Measurements from ENCODE around the gene PLD1. TPM values are rescaled to one million over a fixed set of nuclear protein-coding genes. Genes with fewer than 3 reads are reported as not detected.

Gene PLD1
- total RNA-seq, 4 donors from 2014 or later: 15.3 to 55.9 (median 45.4) TPM

DNA sequence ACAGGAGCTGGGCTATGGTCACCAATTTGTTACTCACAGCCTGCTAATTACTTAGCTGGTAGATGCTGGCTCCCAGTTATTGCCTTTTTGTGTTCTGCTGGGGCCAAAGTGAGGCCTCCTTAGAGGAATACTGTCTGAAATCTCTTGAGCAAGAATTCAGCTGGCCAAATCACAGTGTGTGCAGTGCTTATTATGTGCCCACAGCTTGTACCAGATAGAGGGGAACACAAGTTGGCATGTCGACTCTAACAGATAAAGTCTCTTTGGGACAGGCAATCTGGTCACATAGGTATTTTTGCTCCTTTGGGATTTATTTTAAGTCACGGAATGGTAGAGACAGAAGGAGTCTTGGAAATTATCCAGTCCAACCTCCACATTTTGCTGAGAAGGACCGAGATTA lies 26.6 kb upstream of the PLD1 start:
- TF ChIP-seq EP300 (IDR thresholded peaks at IDR 0.05): no peak
- TF ChIP-seq POLR2A (IDR thresholded peaks at IDR 0.05): no peak
- TF ChIP-seq, protein P1, sequence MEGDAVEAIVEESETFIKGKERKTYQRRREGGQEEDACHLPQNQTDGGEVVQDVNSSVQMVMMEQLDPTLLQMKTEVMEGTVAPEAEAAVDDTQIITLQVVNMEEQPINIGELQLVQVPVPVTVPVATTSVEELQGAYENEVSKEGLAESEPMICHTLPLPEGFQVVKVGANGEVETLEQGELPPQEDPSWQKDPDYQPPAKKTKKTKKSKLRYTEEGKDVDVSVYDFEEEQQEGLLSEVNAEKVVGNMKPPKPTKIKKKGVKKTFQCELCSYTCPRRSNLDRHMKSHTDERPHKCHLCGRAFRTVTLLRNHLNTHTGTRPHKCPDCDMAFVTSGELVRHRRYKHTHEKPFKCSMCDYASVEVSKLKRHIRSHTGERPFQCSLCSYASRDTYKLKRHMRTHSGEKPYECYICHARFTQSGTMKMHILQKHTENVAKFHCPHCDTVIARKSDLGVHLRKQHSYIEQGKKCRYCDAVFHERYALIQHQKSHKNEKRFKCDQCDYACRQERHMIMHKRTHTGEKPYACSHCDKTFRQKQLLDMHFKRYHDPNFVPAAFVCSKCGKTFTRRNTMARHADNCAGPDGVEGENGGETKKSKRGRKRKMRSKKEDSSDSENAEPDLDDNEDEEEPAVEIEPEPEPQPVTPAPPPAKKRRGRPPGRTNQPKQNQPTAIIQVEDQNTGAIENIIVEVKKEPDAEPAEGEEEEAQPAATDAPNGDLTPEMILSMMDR (IDR thresholded peaks at IDR 0.05): no peak
- no peaks in the 10 kb centered on the region for H3K36me3 ChIP-seq
- H3K27ac ChIP-seq: no peak overlapping the region
- H3K9me3 ChIP-seq: no peaks in the 10 kb centered on the region
- 86 to 93% methylated on average over 3 of the region's 3 CpGs for WGBS, 2 donors
- no peaks in the 10 kb centered on the region for H3K27me3 ChIP-seq
- H3K4me1 ChIP-seq: peaks cover 0 to 42% (median 7%) of the 10 kb centered on the region in 4 donors
- H3K4me3 ChIP-seq: no peak overlapping the region
- no peak for DNase-seq (ENCODE audit: low spot score in 2 of 2)

DNA sequence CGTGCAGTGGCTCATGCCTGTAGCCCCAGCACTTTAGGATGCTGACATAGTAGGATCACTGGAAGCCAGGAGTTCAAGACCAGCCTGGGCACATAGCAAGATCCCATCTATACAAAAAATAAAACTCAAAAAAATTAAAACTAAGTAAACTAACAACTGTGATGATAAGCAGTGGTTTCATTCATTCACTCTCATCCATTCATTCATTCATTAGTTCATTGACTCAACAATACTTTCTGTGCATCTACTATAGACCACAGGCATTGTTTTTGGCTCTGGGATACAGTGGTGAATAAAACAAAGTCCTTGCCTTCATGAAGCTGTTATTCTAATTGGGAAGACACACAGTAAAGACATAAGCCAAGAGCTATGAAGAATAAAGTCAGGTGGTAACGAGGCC lies 25.3 kb upstream of the PLD1 start:
- 69 to 88% methylated on average over 2 of the region's 2 CpGs for WGBS, 2 donors
- H3K36me3 ChIP-seq: no peaks in the 10 kb centered on the region
- H3K4me3 ChIP-seq: no peak overlapping the region
- H3K4me1 ChIP-seq: peaks cover 0 to 39% (median 7%) of the 10 kb centered on the region in 4 donors
- no peak for DNase-seq (ENCODE audit: low spot score in 2 of 2)
- H3K9me3 ChIP-seq: no peaks in the 10 kb centered on the region
- TF ChIP-seq, protein P1 (IDR thresholded peaks at IDR 0.05): no peak
- TF ChIP-seq POLR2A (IDR thresholded peaks at IDR 0.05): no peak
- no peak for TF ChIP-seq EP300 (IDR thresholded peaks at IDR 0.05)
- H3K27ac ChIP-seq: no peak overlapping the region
- no peaks in the 10 kb centered on the region for H3K27me3 ChIP-seq

DNA sequence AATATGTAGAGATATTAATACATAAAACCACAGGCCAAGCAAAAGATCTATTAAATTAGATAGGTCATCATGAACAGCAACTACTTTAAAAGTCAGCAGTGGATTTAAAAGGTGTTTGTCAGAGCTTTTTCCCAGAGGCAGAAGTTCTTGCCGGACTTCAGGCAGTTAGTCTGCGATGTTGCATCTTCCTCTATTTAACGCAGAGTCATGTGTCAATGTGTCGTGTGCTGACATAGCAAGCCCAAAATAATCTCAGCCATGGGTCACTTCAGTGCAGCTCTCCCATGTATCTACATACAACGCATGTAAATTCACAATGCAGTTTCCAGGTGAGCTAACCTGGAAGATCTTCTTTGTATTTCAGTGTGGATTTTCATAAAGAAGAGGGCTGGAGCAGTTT lies 24.8 kb upstream of the PLD1 start:
- H3K27ac ChIP-seq: no peak overlapping the region

DNA sequence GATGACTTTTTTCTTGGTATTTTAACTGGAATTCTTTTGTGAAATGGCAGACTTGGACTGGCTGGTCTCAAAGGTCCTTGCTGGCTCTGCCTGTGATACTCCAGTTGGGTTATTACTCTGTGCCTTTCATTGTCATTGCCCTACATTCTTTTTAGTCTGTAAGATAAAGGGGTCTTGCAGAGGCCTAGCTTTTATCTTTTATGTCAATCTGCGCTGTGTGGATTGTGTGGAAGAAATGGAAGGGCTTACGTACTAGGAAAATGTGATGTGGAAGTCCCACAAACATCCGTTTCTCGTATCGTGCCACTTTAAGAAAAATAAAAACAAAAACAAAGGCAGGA lies 24.1 kb upstream of the PLD1 start:
- Histone ChIP-seq H3K4me1 (peaks cover 0 to 51% (median 12%) of the 10 kb centered on the region in 4 donors), H3K27ac (peak overlapping the region in 1 of 4 donors; percentile 48), H3K36me3 (no peaks in the 10 kb centered on the region), H3K27me3 (no peaks in the 10 kb centered on the region), H3K4me3 (no peak overlapping the region), H3K9me3 (no peaks in the 10 kb centered on the region)
- TF ChIP-seq, protein P1 (IDR thresholded peaks at IDR 0.05): no peak
- TF ChIP-seq EP300 (IDR thresholded peaks at IDR 0.05) (no peak), POLR2A (IDR thresholded peaks at IDR 0.05) (no peak)
- DNase-seq (ENCODE audit: low spot score in 2 of 2): no peak
- WGBS, 2 donors: 60 to 75% methylated on average over 5 of the region's 5 CpGs

More for the DNA sequence above, 24.8 kb upstream of the PLD1 start:
- peaks cover 0 to 44% (median 9%) of the 10 kb centered on the region in 4 donors for H3K4me1 ChIP-seq
- DNase-seq (ENCODE audit: low spot score in 2 of 2): no peak
- no peak overlapping the region for H3K4me3 ChIP-seq
- H3K36me3 ChIP-seq: no peaks in the 10 kb centered on the region
- no peaks in the 10 kb centered on the region for H3K9me3 ChIP-seq
- H3K27me3 ChIP-seq: no peaks in the 10 kb centered on the region
- 87 to 90% methylated on average over 5 of the region's 5 CpGs for WGBS, 2 donors
- TF ChIP-seq EP300 (IDR thresholded peaks at IDR 0.05): peak in 1 of 2 donors; percentile 41
- TF ChIP-seq, protein P1 (IDR thresholded peaks at IDR 0.05): no peak
- TF ChIP-seq POLR2A (IDR thresholded peaks at IDR 0.05): no peak

DNA sequence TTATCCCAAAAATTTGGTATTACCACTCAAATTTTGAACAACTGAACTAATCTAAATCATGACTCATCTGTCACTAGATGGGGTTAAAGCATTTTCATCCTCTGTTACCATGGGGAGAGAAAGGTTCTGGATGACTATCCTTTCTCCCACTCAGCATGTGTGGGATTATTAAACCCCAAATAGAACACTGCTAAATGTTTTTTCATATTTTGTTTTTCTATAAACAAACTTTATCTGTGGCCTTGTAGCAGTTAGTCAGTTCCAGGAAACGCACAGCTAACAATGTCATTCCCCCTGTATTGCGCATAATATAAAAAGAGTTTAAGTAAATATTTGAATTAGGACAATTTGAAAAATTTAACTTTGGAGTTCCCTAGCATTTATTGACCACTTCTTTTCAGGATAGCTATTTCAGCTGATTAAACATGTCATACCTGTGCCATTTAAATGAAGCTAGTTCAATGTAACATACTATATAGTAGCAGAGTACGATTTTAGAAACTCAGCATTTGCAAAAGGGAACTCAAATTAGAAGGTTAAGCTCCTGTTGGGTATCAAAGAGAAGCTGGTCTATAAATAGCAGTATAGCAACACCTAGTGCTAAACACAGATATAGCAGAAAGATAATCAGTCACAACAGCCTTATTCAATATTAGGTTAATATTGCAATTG lies 23.6 kb upstream of the PLD1 start:
- no peak for DNase-seq (ENCODE audit: low spot score in 2 of 2)
- peak overlapping the region in 1 of 4 donors; percentile 48 for H3K27ac ChIP-seq
- 33 to 39% methylated on average over 3 of the region's 3 CpGs for WGBS, 2 donors

More for the DNA sequence above, 23.6 kb upstream of the PLD1 start:
- no peaks in the 10 kb centered on the region for H3K36me3 ChIP-seq
- TF ChIP-seq, protein P1 (IDR thresholded peaks at IDR 0.05): peak; percentile 23 to 61 (median 39)
- no peak for TF ChIP-seq EP300 (IDR thresholded peaks at IDR 0.05)
- TF ChIP-seq POLR2A (IDR thresholded peaks at IDR 0.05): no peak
- peaks cover 0 to 52% (median 13%) of the 10 kb centered on the region in 4 donors for H3K4me1 ChIP-seq
- H3K9me3 ChIP-seq: no peaks in the 10 kb centered on the region
- no peak overlapping the region for H3K4me3 ChIP-seq
- no peaks in the 10 kb centered on the region for H3K27me3 ChIP-seq

All from tibial nerve (tissue), 4 donors.